ENCODE measurements around the gene GJC1. TPM values are rescaled to one million over a fixed set of nuclear protein-coding genes. Genes with fewer than 3 reads are reported as not detected.

Gene GJC1
- total and polyA plus RNA-seq, 2 of the 8 experiments (the other 6 are each of a cell fraction or from before 2014, with no cell fraction given) = 29.1 to 154 TPM

GRCh38 chr17:44877121-44877520 lies 47.0 kb upstream of the GJC1 start:
- H3K9me3 ChIP-seq (ENCODE audit: insufficient read depth in 2 of 2, low read depth in 1 of 2, low read length in 1 of 2) = no peaks in the 10 kb centered on the region
- WGBS, 2 experiments (ENCODE audit: extremely low coverage in 1 of 2, insufficient coverage in 1 of 2, insufficient read length in 1 of 2, insufficient replicate concordance in 2 of 2, low coverage in 1 of 2, low lambda C conversion rate in 2 of 2, missing lambda C conversion rate in 1 of 2) = 89% methylated on average over 5 of the region's 5 CpGs; no CpG with 5 or more reads in 1 of the 2 experiments
- no peak overlapping the region for H2AK5ac ChIP-seq (ENCODE audit: low read depth, low read length)
- H2BK20ac ChIP-seq (ENCODE audit: low read length) = no peak overlapping the region
- no peak overlapping the region for H3K4me3 ChIP-seq (ENCODE audit: extremely low read depth in 1 of 4, insufficient read depth in 2 of 4, low read depth in 3 of 4, low read length in 4 of 4)
- no peak overlapping the region for H3K56ac ChIP-seq (replicated peaks; ENCODE audit: insufficient read length, low read depth, low read length)
- no peaks in the 10 kb centered on the region for H3K23me2 ChIP-seq (ENCODE audit: low read depth, low read length)
- peaks cover 28 to 70% (median 54%) of the 10 kb centered on the region in 4 experiments for H3K36me3 ChIP-seq (ENCODE audit: control insufficient read depth in 2 of 4, insufficient read depth in 4 of 4, low read length in 3 of 4)
- ChIA-PET CTCF (ENCODE audit: partially characterized antibody) (interaction anchor here (0.6 to 11.2 kb wide), 16 partner anchors 8 to 868 kb away, joined by 3 to 141 read pairs (median 4); no protein-coding TSS in a partner anchor), POLR2A (ENCODE audit: partially characterized antibody) (interaction anchor here (1.1 to 3.1 kb wide), 4 partner anchors 10 to 96 kb away, joined by 3 to 12 read pairs (median 4); partner anchors contain the start of gene HIGD1B)
- no peak overlapping the region for H4K91ac ChIP-seq (replicated peaks; ENCODE audit: insufficient read length, low read length)
- FAIRE-seq (no peak), DNase-seq (ENCODE audit: low read depth in 1 of 2, low spot score in 2 of 2) (no peak)
- no peak overlapping the region for H2BK5ac ChIP-seq (ENCODE audit: low read depth, low read length)
- H3K9ac ChIP-seq (replicated peaks in 1 of 4; ENCODE audit: extremely low read depth in 1 of 4, low read depth in 3 of 4, low read length in 3 of 4) = no peak overlapping the region
- H3K79me2 ChIP-seq (ENCODE audit: control insufficient read depth in 1 of 2, insufficient read depth in 2 of 2, low read length in 2 of 2) = no peaks in the 10 kb centered on the region
- no peak for TF ChIP-seq TAF7 (optimal IDR thresholded peaks at IDR 0.05; ENCODE audit: borderline replicate concordance, low read depth, low read length)
- TF ChIP-seq CREB1 (IDR thresholded peaks at IDR 0.05) = no peak
- no peak for TF ChIP-seq NRF1 (IDR thresholded peaks at IDR 0.05; ENCODE audit: low read depth, low read length)
- H4K8ac ChIP-seq (ENCODE audit: extremely low read depth, insufficient read depth, low read length) = no peak overlapping the region
- H3K18ac ChIP-seq (ENCODE audit: extremely low read depth, low read length) = no peak overlapping the region
- H3K27ac ChIP-seq (ENCODE audit: low read depth, low read length) = no peak overlapping the region
- no peaks in the 10 kb centered on the region for H3K4me1 ChIP-seq (replicated peaks in 1 of 4; ENCODE audit: control insufficient read depth in 3 of 4, insufficient read depth in 4 of 4, low read length in 3 of 4)
- H2AFZ ChIP-seq (ENCODE audit: low read length) = no peak overlapping the region
- H3K79me1 ChIP-seq (ENCODE audit: low read depth, low read length) = peaks cover 3% of the 10 kb centered on the region; the same call in 1 of the 2 replicates
- H3K14ac ChIP-seq (ENCODE audit: insufficient read length) = no peak overlapping the region
- no peak overlapping the region for H2BK15ac ChIP-seq (ENCODE audit: low read length)
- H4K20me1 ChIP-seq (replicated peaks in 1 of 2; ENCODE audit: control insufficient read depth in 1 of 2, insufficient read depth in 2 of 2, low read length in 2 of 2) = no peaks in the 10 kb centered on the region
- no peak overlapping the region for H4K5ac ChIP-seq (ENCODE audit: insufficient read length, low read depth, low read length)
- no peak overlapping the region for H3K4ac ChIP-seq (replicated peaks; ENCODE audit: insufficient read length, low read depth, low read length)
- H3K4me2 ChIP-seq (ENCODE audit: insufficient read depth in 1 of 2, low read depth in 2 of 2, low read length in 2 of 2) = no peak overlapping the region
- no peak overlapping the region for H2BK12ac ChIP-seq (ENCODE audit: low read depth, low read length)
- H2BK120ac ChIP-seq (replicated peaks; ENCODE audit: low read depth, low read length) = no peak overlapping the region
- no peak overlapping the region for H3K23ac ChIP-seq (ENCODE audit: insufficient read length)
- H3K27me3 ChIP-seq (replicated peaks in 1 of 4; ENCODE audit: control insufficient read depth in 3 of 4, extremely low read depth in 1 of 4, insufficient read depth in 3 of 4, low read length in 3 of 4) = no peaks in the 10 kb centered on the region

Measured in H1 (cell line).